ENCODE results near the gene GLTP.
"Not testable (repeated sequence)": the region's sequence is repeated elsewhere in the genome, so short reads cannot be mapped to it uniquely, and the experiment has no call there.

Gene GLTP

DNA sequence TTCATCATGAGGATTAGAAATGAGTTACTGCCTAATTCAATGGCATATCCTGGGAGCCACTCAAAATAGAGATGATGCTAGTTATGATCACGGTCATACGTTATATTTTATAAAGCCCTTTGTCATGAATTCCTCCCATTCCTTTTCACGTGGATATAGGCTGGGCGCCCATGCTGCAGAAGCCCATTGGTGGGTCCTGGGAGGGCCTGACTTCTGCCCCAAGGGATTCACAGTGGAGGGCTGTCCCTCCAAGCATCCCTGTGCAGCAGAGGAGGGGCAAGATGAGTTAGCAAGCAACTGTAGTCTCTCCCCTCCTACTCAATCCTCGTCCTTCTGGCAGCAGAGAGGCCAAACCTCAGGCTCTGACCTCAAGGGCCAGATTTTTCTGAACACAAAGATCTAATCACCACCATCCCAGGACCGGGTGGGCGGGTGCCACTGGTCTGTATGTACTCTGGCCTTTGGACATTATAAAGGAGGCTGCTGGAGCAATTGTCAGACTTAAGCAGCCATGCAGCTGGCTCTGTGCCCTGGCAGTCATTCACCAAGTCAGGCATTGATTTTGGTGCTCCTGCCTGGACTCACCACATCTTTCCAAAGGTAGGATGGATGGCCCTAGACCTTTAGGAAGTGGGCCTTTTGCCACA lies 8.6 kb downstream of the GLTP start:
- TF ChIP-seq, protein P1, sequence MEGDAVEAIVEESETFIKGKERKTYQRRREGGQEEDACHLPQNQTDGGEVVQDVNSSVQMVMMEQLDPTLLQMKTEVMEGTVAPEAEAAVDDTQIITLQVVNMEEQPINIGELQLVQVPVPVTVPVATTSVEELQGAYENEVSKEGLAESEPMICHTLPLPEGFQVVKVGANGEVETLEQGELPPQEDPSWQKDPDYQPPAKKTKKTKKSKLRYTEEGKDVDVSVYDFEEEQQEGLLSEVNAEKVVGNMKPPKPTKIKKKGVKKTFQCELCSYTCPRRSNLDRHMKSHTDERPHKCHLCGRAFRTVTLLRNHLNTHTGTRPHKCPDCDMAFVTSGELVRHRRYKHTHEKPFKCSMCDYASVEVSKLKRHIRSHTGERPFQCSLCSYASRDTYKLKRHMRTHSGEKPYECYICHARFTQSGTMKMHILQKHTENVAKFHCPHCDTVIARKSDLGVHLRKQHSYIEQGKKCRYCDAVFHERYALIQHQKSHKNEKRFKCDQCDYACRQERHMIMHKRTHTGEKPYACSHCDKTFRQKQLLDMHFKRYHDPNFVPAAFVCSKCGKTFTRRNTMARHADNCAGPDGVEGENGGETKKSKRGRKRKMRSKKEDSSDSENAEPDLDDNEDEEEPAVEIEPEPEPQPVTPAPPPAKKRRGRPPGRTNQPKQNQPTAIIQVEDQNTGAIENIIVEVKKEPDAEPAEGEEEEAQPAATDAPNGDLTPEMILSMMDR (IDR thresholded peaks at IDR 0.05; ENCODE audit: low read depth, low read length), result no peak
- H3K4me3 ChIP-seq (replicated peaks in 1 of 2; ENCODE audit: low read depth in 2 of 2, low read length in 2 of 2), result no peak overlapping the region
- no peak for DNase-seq (ENCODE audit: low read depth in 2 of 2)

DNA sequence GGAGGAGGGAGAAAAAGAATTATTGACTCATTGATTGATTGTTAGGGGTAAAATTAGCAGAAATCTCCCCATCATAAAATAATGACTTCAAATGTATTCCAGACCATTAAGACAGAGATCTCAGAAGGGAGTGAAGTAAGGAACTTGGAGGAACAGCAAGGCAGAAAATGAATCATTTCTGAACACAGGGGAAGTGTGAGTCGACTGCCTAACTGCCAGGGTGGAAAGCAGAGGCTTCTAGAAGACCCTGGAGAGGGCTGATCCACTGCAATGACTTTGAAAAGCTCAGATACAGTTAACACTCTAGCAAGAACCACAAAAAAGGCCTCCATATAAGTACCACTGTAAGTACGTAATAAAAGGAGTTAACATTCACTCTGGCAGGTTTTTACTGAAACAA lies 9.7 kb downstream of the GLTP start:
- DNase-seq (ENCODE audit: low read depth in 2 of 2), result peak; percentile 24 to 48
- no peak overlapping the region for H3K4me3 ChIP-seq (replicated peaks in 1 of 2; ENCODE audit: low read depth in 2 of 2, low read length in 2 of 2)
- TF ChIP-seq, protein P1 (IDR thresholded peaks at IDR 0.05; ENCODE audit: low read depth, low read length), result no peak

DNA sequence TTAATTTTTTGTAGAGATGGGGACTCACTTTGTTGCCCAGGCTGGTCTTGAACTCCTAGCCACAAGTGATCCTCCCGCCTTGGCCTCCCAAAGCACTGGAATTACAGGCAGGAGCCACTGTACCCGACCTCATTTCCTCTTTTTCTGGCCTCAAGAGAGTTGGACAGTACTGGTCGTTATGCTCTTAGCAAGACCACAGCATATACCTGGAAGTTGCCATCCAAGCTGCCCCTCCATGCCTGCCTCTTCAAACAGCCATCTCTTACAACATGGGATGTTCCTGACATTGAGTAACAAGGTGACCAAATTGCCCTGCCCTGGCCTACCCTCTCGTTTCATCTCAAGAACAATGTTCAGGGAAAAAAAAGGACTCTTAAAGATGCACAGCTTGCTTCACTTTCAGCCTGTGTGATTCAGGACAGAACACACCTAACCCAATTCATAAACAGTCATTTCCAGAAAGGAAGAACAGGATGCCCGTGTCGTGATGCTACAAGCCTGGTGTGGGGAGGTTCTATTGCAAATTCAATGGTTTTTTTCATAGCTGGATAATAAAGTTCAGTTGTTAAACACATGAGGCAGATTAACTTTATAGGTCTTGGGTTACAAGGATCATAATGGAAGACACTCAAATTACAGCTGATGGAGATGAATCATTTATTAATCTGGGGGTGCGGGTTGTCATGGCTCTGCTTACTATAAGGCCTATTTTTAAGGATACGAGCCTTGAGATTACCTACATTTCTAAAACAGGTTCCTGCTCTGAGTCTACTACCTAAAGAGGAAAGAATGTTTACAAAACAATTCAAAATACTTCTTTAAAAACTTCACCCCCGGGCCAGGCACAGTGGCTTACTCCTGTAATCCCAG lies 11.9 kb downstream of the GLTP start:
- no peak for DNase-seq (ENCODE audit: low read depth in 2 of 2)
- H3K4me3 ChIP-seq (replicated peaks in 1 of 2; ENCODE audit: low read depth in 2 of 2, low read length in 2 of 2), result no peak overlapping the region
- TF ChIP-seq, protein P1 (IDR thresholded peaks at IDR 0.05; ENCODE audit: low read depth, low read length), result no peak

GRCh38 chr12:109864916-109865315 lies 15.4 kb downstream of the GLTP start:
- H3K4me3 ChIP-seq (replicated peaks in 1 of 2; ENCODE audit: low read depth in 2 of 2, low read length in 2 of 2), result no peak overlapping the region
- TF ChIP-seq, protein P1 (IDR thresholded peaks at IDR 0.05; ENCODE audit: low read depth, low read length), result no peak
- no peak for DNase-seq (ENCODE audit: low read depth in 2 of 2)

- peak; percentile 50 to 67 for DNase-seq (ENCODE audit: low read depth in 2 of 2)
- H3K4me3 ChIP-seq (replicated peaks in 1 of 2; ENCODE audit: low read depth in 2 of 2, low read length in 2 of 2), result no peak overlapping the region
- TF ChIP-seq, protein P1 (IDR thresholded peaks at IDR 0.05; ENCODE audit: low read depth, low read length), result no peak
Measured at GRCh38 chr12:109863847-109864712, 16.3 kb downstream of the GLTP start.

DNA sequence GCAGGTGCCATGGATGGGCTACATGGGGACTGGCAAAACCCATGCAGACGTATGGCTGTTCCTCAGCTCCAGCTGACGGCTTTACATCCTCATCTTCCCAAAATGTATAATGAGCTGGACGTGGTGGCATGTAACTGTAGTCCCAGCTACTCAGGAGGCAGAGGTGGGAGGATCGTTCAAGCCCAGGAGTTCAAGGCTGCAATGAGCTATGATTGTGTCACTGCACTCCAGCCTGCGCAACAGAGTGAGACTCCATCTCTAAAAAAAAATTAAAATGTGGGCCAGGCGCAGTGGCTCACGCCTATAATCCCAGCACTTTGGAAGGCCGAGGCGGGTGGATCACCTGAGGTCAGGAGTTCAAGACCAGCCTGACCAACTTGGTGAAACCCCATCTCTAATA lies 17.9 kb downstream of the GLTP start:
- not testable (repeated sequence) for DNase-seq (ENCODE audit: low read depth in 2 of 2); H3K4me3 ChIP-seq (replicated peaks in 1 of 2; ENCODE audit: low read depth in 2 of 2, low read length in 2 of 2)
